Liver (tissue), 10 donors: ENCODE results near the gene CNTD1. TPM values are rescaled to one million over a fixed set of nuclear protein-coding genes. Genes with fewer than 3 reads are reported as not detected.
A peak's percentile ranks its signal among the peaks of the same experiment; 100 is the strongest.
"Not testable (repeated sequence)": the region's sequence is repeated elsewhere in the genome, so short reads cannot be mapped to it uniquely, and the experiment has no call there.

ENCODE experiments used
- DNase-seq: peaks from one replicate; pipeline ENCODE4 v3.0.0-alpha.2; 2017; ENCODE audit warnings: low spot score
- H3K27ac ChIP-seq, 2 donors: one replicate each; pipeline ENCODE4 v1.7.0; 2013; ENCODE audit warnings: inconsistent platforms in 2 of 2, low read length in 2 of 2, control low read depth in 1 of 2, low read depth in 1 of 2, mild to moderate bottlenecking in 1 of 2
- H3K27me3 ChIP-seq, 4 donors: one replicate each; pipeline versions ENCODE4 v1.6.1 to v1.7.0; 2013; ENCODE audit warnings: low read length in 3 of 4, inconsistent platforms in 1 of 4, mild to moderate bottlenecking in 1 of 4, moderate library complexity in 1 of 4; ENCODE audit not compliant: control insufficient read depth in 4 of 4, insufficient read depth in 4 of 4
- H3K36me3 ChIP-seq, 4 donors: one replicate each; pipeline versions ENCODE4 v1.6.1 to v1.7.0; 2013; ENCODE audit warnings: low read length in 3 of 4, mild to moderate bottlenecking in 3 of 4, low read depth in 1 of 4, moderate library complexity in 1 of 4; ENCODE audit not compliant: control insufficient read depth in 4 of 4, insufficient read depth in 3 of 4
- H3K4me1 ChIP-seq, 4 donors: one replicate each; pipeline versions ENCODE4 v1.6.1 to v1.7.0; 2013; ENCODE audit warnings: low read length in 3 of 4, mild to moderate bottlenecking in 3 of 4, moderate library complexity in 1 of 4; ENCODE audit not compliant: control insufficient read depth in 4 of 4, insufficient read depth in 4 of 4
- H3K4me3 ChIP-seq, 3 donors: one replicate each; pipeline versions ENCODE4 v1.6.1 to v1.7.0; 2013; ENCODE audit warnings: low read length in 3 of 3, control low read depth in 1 of 3, low read depth in 1 of 3, mild to moderate bottlenecking in 1 of 3
- H3K9ac ChIP-seq, 2 donors: one replicate each; pipeline ENCODE4 v1.7.0; 2013; ENCODE audit warnings: low read length in 2 of 2, mild to moderate bottlenecking in 2 of 2, moderate library complexity in 2 of 2, control low read depth in 1 of 2, low read depth in 1 of 2
- H3K9me3 ChIP-seq, 4 donors: one replicate each; pipeline versions ENCODE4 v1.6.1 to v1.7.0; 2013; ENCODE audit warnings: low read length in 3 of 4; ENCODE audit not compliant: control insufficient read depth in 4 of 4
- ATF3 ChIP-seq: IDR thresholded peaks from 2 replicates; pipeline ENCODE4 v1.6.1; 2016; ENCODE audit warnings: antibody characterized with exemption
- FOXA1 ChIP-seq: IDR thresholded peaks from 2 replicates; pipeline ENCODE4 v1.6.1; 2016; ENCODE audit warnings: antibody characterized with exemption
- FOXA2 ChIP-seq: IDR thresholded peaks from 2 replicates; pipeline ENCODE4 v1.6.1; 2016; ENCODE audit warnings: antibody characterized with exemption
- GABPA ChIP-seq, 2 donors: IDR thresholded peaks in 1 of 2; conservative IDR thresholded peaks in 1 of 2; 2 replicates each; pipeline ENCODE4 v1.6.1; 2016; ENCODE audit warnings: antibody characterized with exemption in 2 of 2, mild to moderate bottlenecking in 1 of 2, moderate library complexity in 1 of 2
- HNF4A ChIP-seq, 2 donors: conservative IDR thresholded peaks; 2 replicates each; pipeline ENCODE4 v1.6.1; 2016; ENCODE audit warnings: antibody characterized with exemption in 2 of 2, mild to moderate bottlenecking in 2 of 2
- JUND ChIP-seq, 2 donors: IDR thresholded peaks; 2 replicates each; pipeline ENCODE4 v1.6.1; 2016; ENCODE audit warnings: antibody characterized with exemption in 2 of 2
- MAX ChIP-seq: IDR thresholded peaks from 2 replicates; pipeline ENCODE4 v1.6.1; 2016; ENCODE audit warnings: antibody characterized with exemption
- RXRA ChIP-seq, 2 donors: IDR thresholded peaks; 2 replicates each; pipeline ENCODE4 v1.6.1; 2017 to 2018; ENCODE audit warnings: antibody characterized with exemption in 2 of 2, mild to moderate bottlenecking in 1 of 2
- TAF1 ChIP-seq: conservative IDR thresholded peaks from 2 replicates; pipeline ENCODE4 v1.6.1; 2016; ENCODE audit warnings: antibody characterized with exemption, mild to moderate bottlenecking
- YY1 ChIP-seq: IDR thresholded peaks from 2 replicates; pipeline ENCODE4 v1.6.1; 2016; ENCODE audit warnings: antibody characterized with exemption, mild to moderate bottlenecking
- ZBTB33 ChIP-seq: IDR thresholded peaks from 2 replicates; pipeline ENCODE4 v1.6.1; 2016; ENCODE audit warnings: antibody characterized with exemption
- WGBS: extraction: QIAGEN DNeasy Blood & Tissue Kit; methylation state at CpG from one replicate; pipeline ENCODE4 v1.1.7; 2013; 5-methylcytosine and 5-hydroxymethylcytosine counted together
- polyA plus RNA-seq, 2 donors: library from polyadenylated mRNA; stranded (reverse) in 1 of 2; unstranded in 1 of 2; fragments of 200-250 nt in 1 of 2; fragments of >200 nt in 1 of 2; fragmentation: Nextera tagmentation in 1 of 2; extraction: Ambion mirVana in 1 of 2; gene quantifications; one replicate each; pipeline versions ENCODE4 v1.2.1 to v1.2.3, GENCODE V29; 2013 to 2015
- small RNA-seq: library from RNA; depleted of rRNA; stranded (forward); fragments of <200 nt; gene quantifications from one replicate; pipeline ENCODE3, GENCODE V24; 2014
- total RNA-seq, 2 donors: library from RNA; depleted of rRNA; stranded (reverse); fragments of >200 nt; gene quantifications; one replicate each; pipeline ENCODE4 v1.2.3, GENCODE V29; 2014
- donor health status: healthy.
- donor health status: healthy.
- donor health status: healthy.
- donor health status: healthy.
- donor health status: healthy.

Gene CNTD1
- total and polyA plus RNA-seq, 4 donors: 0.28 to 0.93 (median 0.89) TPM; not detected in 1

DNA sequence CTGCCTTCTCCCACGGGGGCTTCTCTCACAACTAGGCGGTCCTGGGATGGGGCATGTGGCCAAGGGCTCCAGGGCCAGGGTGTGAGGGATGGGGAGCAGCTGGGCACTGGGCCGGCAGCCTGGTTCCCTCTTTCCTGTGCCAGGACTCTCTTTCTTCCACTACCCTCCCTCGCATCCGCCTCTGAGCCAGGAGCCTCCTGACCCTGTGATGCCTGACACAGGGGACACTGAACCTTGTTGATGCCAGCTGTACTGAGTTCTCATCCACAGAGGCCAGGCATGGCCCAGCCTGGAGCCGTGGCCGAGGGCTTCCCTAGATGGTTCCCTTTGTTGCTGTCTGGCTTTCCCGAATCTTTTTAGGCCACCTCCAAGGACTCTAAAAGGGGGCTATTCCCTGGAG lies 57.9 kb downstream of the CNTD1 start:
- not testable (repeated sequence) for H3K9me3 ChIP-seq, H3K4me3 ChIP-seq, H3K27ac ChIP-seq, H3K27me3 ChIP-seq, H3K9ac ChIP-seq, DNase-seq, H3K36me3 ChIP-seq
- WGBS: 62% methylated on average over 6 of the region's 8 CpGs
- TF ChIP-seq RXRA (IDR thresholded peaks at IDR 0.05): peak; percentile 40 to 82
- peaks cover 0 to 14% (median 11%) of the 10 kb centered on the region in 4 donors for H3K4me1 ChIP-seq

DNA sequence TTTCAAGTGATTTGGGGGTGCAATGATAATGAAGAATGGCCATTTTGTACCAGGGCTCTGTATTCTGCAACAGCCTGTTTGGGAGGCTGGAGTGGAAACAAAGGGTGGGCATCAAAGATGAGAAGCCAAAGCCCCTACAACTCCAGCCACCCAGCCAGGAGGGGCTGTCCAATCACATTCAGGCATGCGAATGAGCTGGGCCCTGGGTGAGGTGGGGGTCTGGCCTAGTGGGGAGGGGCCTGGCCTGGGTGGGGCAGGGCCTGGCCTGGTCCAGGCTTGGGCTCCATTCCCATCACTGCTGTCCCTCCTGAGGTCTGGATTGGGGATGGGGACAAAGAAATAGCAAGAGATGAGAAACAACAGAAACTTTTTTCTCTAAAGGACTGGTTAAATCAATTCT lies 58.7 kb downstream of the CNTD1 start:
- no peak for DNase-seq
- Histone ChIP-seq H3K27me3 (no peaks in the 10 kb centered on the region), H3K9me3 (no peaks in the 10 kb centered on the region), H3K4me3 (no peak overlapping the region), H3K27ac (no peak overlapping the region), H3K36me3 (no peaks in the 10 kb centered on the region), H3K4me1 (peaks cover 0 to 14% (median 11%) of the 10 kb centered on the region in 4 donors), H3K9ac (no peak overlapping the region)
- no peak for TF ChIP-seq GABPA (IDR thresholded peaks at IDR 0.05 in 1 of 2, conservative IDR thresholded peaks at IDR 0.05 in 1 of 2)
- TF ChIP-seq ZBTB33: no peak
- TF ChIP-seq HNF4A (conservative IDR thresholded peaks at IDR 0.05): no peak
- no peak for TF ChIP-seq YY1
- TF ChIP-seq ATF3: no peak
- no peak for TF ChIP-seq JUND (IDR thresholded peaks at IDR 0.05)
- TF ChIP-seq RXRA (IDR thresholded peaks at IDR 0.05): no peak
- TF ChIP-seq FOXA2: no peak
- no peak for TF ChIP-seq FOXA1
- no peak for TF ChIP-seq MAX
- no peak for TF ChIP-seq TAF1
- 92% methylated on average over 1 of the region's 1 CpG for WGBS

Small RNAs within 50 kb of the gene (small RNA-seq; reads per million reads assigned to genes)
- gene HMGN2P15: not detected
- not detected for gene MIR6781

Other genes starting within 250 kb of the CNTD1 start
- gene HSD17B1, start 245.9 kb upstream of the CNTD1 start, total RNA-seq: 1 to 10 TPM in 1 of 2 donors, under 1 TPM in 1; 0.67 to 1.0 TPM
- 1 to 10 TPM; 1.0 to 1.8 TPM for gene HSD17B1, start 245.9 kb upstream of the CNTD1 start, polyA plus RNA-seq
- gene COASY, start 236.7 kb upstream of the CNTD1 start, total RNA-seq: 10 to 100 TPM; 18.2 to 33.4 TPM
- gene COASY, start 236.7 kb upstream of the CNTD1 start, polyA plus RNA-seq: 10 to 100 TPM; 70.0 to 78.1 TPM
- gene MLX, start 231.8 kb upstream of the CNTD1 start, total RNA-seq: 10 to 100 TPM; 19.4 to 40.0 TPM
- 10 to 100 TPM; 29.2 to 35.1 TPM for gene MLX, start 231.8 kb upstream of the CNTD1 start, polyA plus RNA-seq
- gene PSMC3IP, start 221.1 kb upstream of the CNTD1 start, total RNA-seq: 1 to 10 TPM; 1.3 to 3.0 TPM
- gene PSMC3IP, start 221.1 kb upstream of the CNTD1 start, polyA plus RNA-seq: under 1 TPM; 0.58 to 0.88 TPM
- 10 to 100 TPM; 41.1 to 44.3 TPM for gene RETREG3, start 189.5 kb upstream of the CNTD1 start, total RNA-seq
- 10 to 100 TPM in 1 of 2 donors, 1 to 10 TPM in 1; 9.0 to 12.1 TPM for gene RETREG3, start 189.5 kb upstream of the CNTD1 start, polyA plus RNA-seq
- 10 to 100 TPM; 12.5 to 51.1 TPM for gene TUBG1, start 189.2 kb upstream of the CNTD1 start, total RNA-seq
- gene TUBG1, start 189.2 kb upstream of the CNTD1 start, polyA plus RNA-seq: 10 to 100 TPM; 26.3 to 28.0 TPM
- gene TUBG2, start 139.6 kb upstream of the CNTD1 start, total RNA-seq: 1 to 10 TPM; 1.4 to 5.0 TPM
- 10 to 100 TPM in 1 of 2 donors, 1 to 10 TPM in 1; 5.0 to 10.8 TPM for gene TUBG2, start 139.6 kb upstream of the CNTD1 start, polyA plus RNA-seq
- 1 to 10 TPM; 4.2 to 8.5 TPM for gene PLEKHH3, start 121.9 kb upstream of the CNTD1 start, total RNA-seq
- gene PLEKHH3, start 121.9 kb upstream of the CNTD1 start, polyA plus RNA-seq: 10 to 100 TPM in 1 of 2 donors, 1 to 10 TPM in 1; 7.4 to 10.3 TPM
- under 1 TPM; 0.05 to 0.42 TPM for gene CCR10, start 117.0 kb upstream of the CNTD1 start, total RNA-seq
- gene CCR10, start 117.0 kb upstream of the CNTD1 start, polyA plus RNA-seq: under 1 TPM; 0.17 to 0.44 TPM
- gene CNTNAP1, start 116.3 kb upstream of the CNTD1 start, total RNA-seq: under 1 TPM; 0.70 to 0.75 TPM
- gene CNTNAP1, start 116.3 kb upstream of the CNTD1 start, polyA plus RNA-seq: under 1 TPM; 0.08 to 0.50 TPM
- 10 to 100 TPM; 15.4 to 18.3 TPM for gene EZH1, start 53.8 kb upstream of the CNTD1 start, total RNA-seq
- gene EZH1, start 53.8 kb upstream of the CNTD1 start, polyA plus RNA-seq: 1 to 10 TPM; 4.3 to 6.3 TPM
- 1 to 10 TPM in 1 of 2 donors, under 1 TPM in 1; 0.92 to 2.9 TPM for gene RAMP2, start 37.6 kb upstream of the CNTD1 start, total RNA-seq
- 10 to 100 TPM in 1 of 2 donors, 1 to 10 TPM in 1; 7.3 to 17.2 TPM for gene RAMP2, start 37.6 kb upstream of the CNTD1 start, polyA plus RNA-seq
- gene VPS25, start 25.4 kb upstream of the CNTD1 start, total RNA-seq: 10 to 100 TPM; 40.9 to 43.0 TPM
- gene VPS25, start 25.4 kb upstream of the CNTD1 start, polyA plus RNA-seq: 10 to 100 TPM; 58.9 to 65.7 TPM
- gene WNK4, start 18.3 kb upstream of the CNTD1 start, total RNA-seq: 1 to 10 TPM in 1 of 2 donors, under 1 TPM in 1; 0.33 to 7.5 TPM
- under 1 TPM; 0.40 to 0.60 TPM for gene WNK4, start 18.3 kb upstream of the CNTD1 start, polyA plus RNA-seq
- 10 to 100 TPM; 62.3 to 74.1 TPM for gene COA3, start 157 bp upstream of the CNTD1 start, total RNA-seq
- 100 to 1,000 TPM; 132 to 294 TPM for gene COA3, start 157 bp upstream of the CNTD1 start, polyA plus RNA-seq
- gene BECN1, start 25.4 kb downstream of the CNTD1 start, total RNA-seq: 10 to 100 TPM; 47.6 to 64.1 TPM
- 10 to 100 TPM; 37.7 to 44.2 TPM for gene BECN1, start 25.4 kb downstream of the CNTD1 start, polyA plus RNA-seq
- gene PSME3, start 34.5 kb downstream of the CNTD1 start, total RNA-seq: 10 to 100 TPM; 25.0 to 46.7 TPM
- gene PSME3, start 34.5 kb downstream of the CNTD1 start, polyA plus RNA-seq: 10 to 100 TPM; 33.0 to 55.3 TPM
- 1 to 10 TPM in 1 of 2 donors, under 1 TPM in 1; 0.33 to 2.4 TPM for gene AOC2, start 45.7 kb downstream of the CNTD1 start, total RNA-seq
- under 1 TPM; 0.17 to 0.50 TPM for gene AOC2, start 45.7 kb downstream of the CNTD1 start, polyA plus RNA-seq
- gene AOC3, start 52.3 kb downstream of the CNTD1 start, total RNA-seq: 1 to 10 TPM; 2.4 to 6.9 TPM
- 10 to 100 TPM in 1 of 2 donors, 1 to 10 TPM in 1; 2.0 to 18.2 TPM for gene AOC3, start 52.3 kb downstream of the CNTD1 start, polyA plus RNA-seq
- 100 to 1,000 TPM in 1 of 2 donors, 10 to 100 TPM in 1; 23.8 to 271 TPM for gene G6PC1, start 101.9 kb downstream of the CNTD1 start, total RNA-seq
- gene G6PC1, start 101.9 kb downstream of the CNTD1 start, polyA plus RNA-seq: 100 to 1,000 TPM in 1 of 2 donors, 10 to 100 TPM in 1; 84.7 to 144 TPM
- 10 to 100 TPM in 1 of 2 donors, 1 to 10 TPM in 1; 8.2 to 17.8 TPM for gene AARSD1, start 165.6 kb downstream of the CNTD1 start, total RNA-seq
- gene AARSD1, start 165.6 kb downstream of the CNTD1 start, polyA plus RNA-seq: 10 to 100 TPM; 21.3 to 25.2 TPM
- under 1 TPM; 0.08 to 0.19 TPM for gene PTGES3L, start 181.2 kb downstream of the CNTD1 start, total RNA-seq
- under 1 TPM in 1 of 2 donors, not detected in 1; 0.13 TPM for gene PTGES3L, start 181.2 kb downstream of the CNTD1 start, polyA plus RNA-seq
- 1 to 10 TPM; 5.6 to 8.1 TPM for gene RUNDC1, start 181.7 kb downstream of the CNTD1 start, total RNA-seq
- gene RUNDC1, start 181.7 kb downstream of the CNTD1 start, polyA plus RNA-seq: 1 to 10 TPM; 2.9 to 3.2 TPM
- 100 to 1,000 TPM; 188 to 422 TPM for gene RPL27, start 199.6 kb downstream of the CNTD1 start, total RNA-seq
- 100 to 1,000 TPM; 463 to 928 TPM for gene RPL27, start 199.6 kb downstream of the CNTD1 start, polyA plus RNA-seq
- 10 to 100 TPM; 11.9 to 20.7 TPM for gene IFI35, start 207.9 kb downstream of the CNTD1 start, total RNA-seq
- gene IFI35, start 207.9 kb downstream of the CNTD1 start, polyA plus RNA-seq: 10 to 100 TPM; 23.4 to 34.6 TPM
- gene VAT1, start 223.5 kb downstream of the CNTD1 start, total RNA-seq: 10 to 100 TPM; 16.3 to 18.7 TPM
- 10 to 100 TPM; 32.1 to 38.8 TPM for gene VAT1, start 223.5 kb downstream of the CNTD1 start, polyA plus RNA-seq
- gene RND2, start 226.4 kb downstream of the CNTD1 start, total RNA-seq: 1 to 10 TPM; 1.9 to 2.8 TPM
- 1 to 10 TPM; 2.1 to 2.4 TPM for gene RND2, start 226.4 kb downstream of the CNTD1 start, polyA plus RNA-seq